HG03039 (cell line): Measurements from ENCODE around the gene SORD.

Experiments
- ATAC-seq: cut with Tn5 transposase; IDR thresholded peaks from one replicate; pipeline ENCODE4 v1.9.1; 2021; ENCODE audit warnings: mild to moderate bottlenecking, moderate library complexity; ENCODE audit not compliant: unreplicated experiment

The SORD gene

GRCh38 chr15:45114751-45115085, 91.7 kb downstream of the SORD start:
- ATAC-seq, result no peak

- ATAC-seq, result no peak
Observed at GRCh38 chr15:45115312-45115820, 92.4 kb downstream of the SORD start.

GRCh38 chr15:45116006-45116481, 93.0 kb downstream of the SORD start:
- ATAC-seq, result no peak

GRCh38 chr15:45116482-45117307, 93.7 kb downstream of the SORD start:
- ATAC-seq, result no peak

GRCh38 chr15:45117308-45118130, 94.5 kb downstream of the SORD start:
- no peak for ATAC-seq

- peak; percentile 82 for ATAC-seq
Observed at GRCh38 chr15:45118131-45118588, 95.2 kb downstream of the SORD start.

- ATAC-seq, result no peak
Observed at GRCh38 chr15:45118996-45119395, 96.0 kb downstream of the SORD start.

GRCh38 chr15:45120081-45120972, 97.3 kb downstream of the SORD start:
- ATAC-seq, result no peak

- ATAC-seq, result no peak
Observed at GRCh38 chr15:45121020-45121419, 98.0 kb downstream of the SORD start.

- no peak for ATAC-seq
Observed at GRCh38 chr15:45121706-45122417, 98.9 kb downstream of the SORD start.

- no peak for ATAC-seq
Observed at GRCh38 chr15:45122719-45123118, 99.7 kb downstream of the SORD start.

- ATAC-seq, result no peak
Observed at GRCh38 chr15:45123397-45123796, 100.4 kb downstream of the SORD start.

GRCh38 chr15:45126535-45127158, 103.7 kb downstream of the SORD start:
- no peak for ATAC-seq
